TTC549 (cell line): ENCODE data around the gene PCSK5.

Source experiments
- FAIRE-seq: peaks from 2 replicates; lab custom pipeline; 2012; peaks lifted over from hg19 to GRCh38; lab: Jason Lieb, UNC

The PCSK5 gene

GRCh38 chr9:76086539-76086938, 196.1 kb downstream of the PCSK5 start:
- FAIRE-seq = no peak

GRCh38 chr9:76087976-76088375, 197.5 kb downstream of the PCSK5 start:
- FAIRE-seq = no peak

GRCh38 chr9:76090330-76090729, 199.9 kb downstream of the PCSK5 start:
- no peak for FAIRE-seq

GRCh38 chr9:76090909-76091308, 200.4 kb downstream of the PCSK5 start:
- no peak for FAIRE-seq

GRCh38 chr9:76092572-76092971, 202.1 kb downstream of the PCSK5 start:
- FAIRE-seq = no peak

GRCh38 chr9:76095585-76095984, 205.1 kb downstream of the PCSK5 start:
- FAIRE-seq = no peak

- no peak for FAIRE-seq
Observed at GRCh38 chr9:76099516-76099915, 209.0 kb downstream of the PCSK5 start.

- no peak for FAIRE-seq
Observed at GRCh38 chr9:76101075-76101474, 210.6 kb downstream of the PCSK5 start.

- FAIRE-seq = no peak
Observed at GRCh38 chr9:76101491-76101890, 211.0 kb downstream of the PCSK5 start.

- no peak for FAIRE-seq
Observed at GRCh38 chr9:76101947-76102346, 211.5 kb downstream of the PCSK5 start.

GRCh38 chr9:76103531-76104315, 213.2 kb downstream of the PCSK5 start:
- FAIRE-seq = no peak

- no peak for FAIRE-seq
Observed at GRCh38 chr9:76107482-76107881, 217.0 kb downstream of the PCSK5 start.

GRCh38 chr9:76109953-76110352, 219.5 kb downstream of the PCSK5 start:
- FAIRE-seq = no peak

- FAIRE-seq = no peak
Observed at GRCh38 chr9:76112151-76112550, 221.7 kb downstream of the PCSK5 start.

GRCh38 chr9:76114144-76114543, 223.7 kb downstream of the PCSK5 start:
- no peak for FAIRE-seq

GRCh38 chr9:76115396-76115795, 224.9 kb downstream of the PCSK5 start:
- no peak for FAIRE-seq

- no peak for FAIRE-seq
Observed at GRCh38 chr9:76115982-76116646, 225.6 kb downstream of the PCSK5 start.

GRCh38 chr9:76116913-76117312, 226.4 kb downstream of the PCSK5 start:
- FAIRE-seq = no peak

GRCh38 chr9:76127637-76128036, 237.2 kb downstream of the PCSK5 start:
- FAIRE-seq = no peak

GRCh38 chr9:76135902-76136301, 245.4 kb downstream of the PCSK5 start:
- FAIRE-seq = no peak

- no peak for FAIRE-seq
Observed at GRCh38 chr9:76136986-76137385, 246.5 kb downstream of the PCSK5 start.

GRCh38 chr9:76137931-76138330, 247.5 kb downstream of the PCSK5 start:
- no peak for FAIRE-seq

- no peak for FAIRE-seq
Observed at GRCh38 chr9:76138360-76138759, 247.9 kb downstream of the PCSK5 start.

- no peak for FAIRE-seq
Observed at GRCh38 chr9:76143834-76144233, 253.4 kb downstream of the PCSK5 start.
